HuH-7 (cell line): ENCODE measurements around the gene PRPF40A.
A peak's percentile ranks its signal among the peaks of the same experiment; 100 is the strongest.

Experiments
- DNase-seq: peaks from one replicate; pipeline ENCODE4 v3.0.0; 2011; ENCODE audit warnings: low spot score

The PRPF40A gene

DNA sequence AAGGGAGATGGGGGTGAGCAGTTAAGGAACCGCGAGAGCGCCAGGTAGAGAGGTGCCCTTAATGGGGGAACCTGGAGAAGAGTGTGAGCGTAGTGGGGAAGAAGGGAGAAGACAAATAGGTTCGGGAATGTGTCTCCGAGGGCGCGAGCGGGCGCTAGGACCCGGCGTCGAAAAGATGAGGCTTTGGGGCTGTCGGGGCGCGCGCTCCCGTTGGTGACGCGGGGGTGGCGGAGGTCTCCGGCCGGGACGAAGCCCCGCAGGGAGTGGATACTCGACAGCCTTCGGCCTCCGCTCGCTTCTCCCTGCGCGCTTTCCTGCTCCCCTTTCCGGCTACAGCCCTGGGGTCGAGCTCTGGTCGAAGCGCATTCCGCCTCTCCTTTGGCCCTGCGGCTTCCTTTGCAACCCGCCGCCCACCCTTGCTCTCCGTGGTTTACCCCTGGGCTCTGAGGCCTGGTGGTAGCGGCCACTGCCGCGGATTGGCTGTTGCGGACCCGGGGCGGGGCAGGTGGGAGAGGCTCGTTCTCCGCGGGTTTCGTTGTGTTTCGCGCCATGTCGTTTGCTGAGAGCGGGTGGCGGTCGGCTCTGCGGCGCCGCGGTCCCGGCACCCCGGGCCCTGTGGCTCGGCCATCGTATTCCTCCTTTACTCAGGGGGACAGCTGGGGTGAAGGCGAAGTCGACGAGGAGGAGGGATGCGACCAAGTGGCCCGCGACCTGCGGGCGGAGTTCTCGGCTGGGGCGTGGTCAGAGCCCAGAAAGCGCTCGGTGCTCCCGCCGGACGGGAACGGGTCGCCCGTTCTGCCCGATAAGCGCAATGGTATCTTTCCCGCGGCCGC, 1.0 kb upstream of the PRPF40A start, which contains the start of gene ARL6IP6:
TSS of gene ARL6IP6 (plus strand) at position 545 of the 833 bp plus-strand sequence. CDS start at position 550, 5 bp downstream.
- DNase-seq: peak; percentile 91

GRCh38 chr2:152716805-152717227, 445 bp downstream of the PRPF40A start:
- peak; percentile 3 for DNase-seq

DNA sequence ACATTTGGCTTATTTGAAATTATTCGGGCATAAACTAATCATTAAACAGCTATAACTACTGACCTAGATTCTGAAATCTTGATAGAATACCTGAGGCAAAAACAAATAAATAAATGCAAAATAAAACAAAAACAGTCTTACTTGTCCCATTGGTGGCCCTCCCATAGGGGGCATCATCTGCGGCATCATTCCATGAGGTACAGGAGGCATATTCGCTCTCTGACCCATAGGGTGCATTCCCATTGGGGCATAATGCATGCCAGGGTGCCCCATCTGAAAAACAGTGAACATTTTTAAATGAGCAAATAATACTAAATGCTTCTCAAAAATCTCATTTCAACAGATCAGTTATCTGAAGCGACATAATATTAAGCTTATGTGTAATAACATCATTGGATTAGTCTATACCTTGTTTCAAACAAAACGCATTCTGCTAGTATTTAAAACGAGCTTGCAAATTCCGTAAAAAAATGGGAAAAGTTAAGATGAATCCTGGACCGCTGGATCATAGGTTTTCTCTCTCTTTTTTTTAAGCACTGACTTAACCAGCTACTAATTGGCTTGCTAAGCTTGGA, 1.3 kb downstream of the PRPF40A start:
- DNase-seq: peak; percentile 33

DNA sequence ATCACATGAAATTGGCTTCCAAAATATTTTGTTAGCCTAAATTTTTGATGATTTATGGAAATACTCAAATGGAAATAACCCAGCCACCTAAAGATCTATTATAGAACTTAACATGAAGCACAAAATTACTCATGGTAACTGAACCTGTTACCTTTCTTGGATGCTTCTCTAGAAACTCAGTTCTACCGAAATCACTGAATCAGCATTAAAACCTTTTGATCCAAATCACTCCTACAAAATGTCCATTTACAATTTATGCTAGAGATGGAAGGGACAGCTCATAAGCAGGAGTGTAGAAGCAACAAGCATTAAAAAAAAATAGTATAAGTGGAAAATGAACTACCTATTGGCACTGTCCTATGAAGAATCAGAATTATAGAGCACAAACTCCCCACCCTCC, 2.1 kb downstream of the PRPF40A start:
- DNase-seq: no peak

DNA sequence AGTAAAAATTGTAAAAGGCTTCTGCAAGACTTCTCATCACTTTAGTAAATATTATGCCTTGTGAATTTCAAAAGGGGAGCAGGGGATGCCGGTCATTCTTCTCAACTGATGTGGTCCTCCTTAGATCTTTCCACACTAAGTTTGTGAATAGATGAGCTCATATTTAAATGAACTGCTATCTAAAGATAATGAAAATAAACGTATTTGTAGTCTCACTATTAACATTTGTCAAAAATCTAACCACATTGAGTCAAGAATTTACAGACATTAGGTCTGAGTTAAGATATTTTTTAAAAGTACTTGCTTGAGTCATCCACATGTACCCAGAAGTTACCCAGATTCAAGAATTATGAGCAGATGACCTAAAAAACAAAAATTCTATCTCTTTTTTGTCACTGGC, 6.5 kb downstream of the PRPF40A start:
- no peak for DNase-seq

- DNase-seq: no peak
These were observed 8.5 kb downstream of the PRPF40A start for GRCh38 chr2:152708742-152709141.

DNA sequence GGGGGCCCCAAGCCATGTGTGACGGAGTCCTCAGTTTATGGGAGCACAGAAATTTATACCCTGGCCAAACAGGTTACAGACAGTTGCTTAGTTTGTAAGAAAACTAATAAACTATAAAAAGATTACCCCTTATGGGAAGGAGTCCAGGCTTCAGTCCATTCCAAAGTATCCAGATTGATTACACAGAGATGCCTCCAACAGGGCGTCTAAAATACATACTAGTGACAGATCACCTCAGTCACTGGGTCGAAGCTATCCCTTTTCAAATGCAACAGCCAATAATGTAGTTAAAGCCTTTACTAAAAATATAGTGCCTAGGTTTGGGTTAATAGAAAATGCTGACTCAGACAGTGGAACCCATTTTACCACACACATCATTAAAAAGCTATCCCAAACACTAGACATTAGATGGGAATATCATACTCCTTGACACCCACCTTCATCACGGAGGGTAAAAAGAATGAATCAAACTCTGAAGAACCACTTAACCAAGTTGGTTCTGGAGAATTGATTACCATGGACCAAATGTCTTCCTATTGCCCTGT, 10.7 kb downstream of the PRPF40A start:
- DNase-seq: no peak

DNA sequence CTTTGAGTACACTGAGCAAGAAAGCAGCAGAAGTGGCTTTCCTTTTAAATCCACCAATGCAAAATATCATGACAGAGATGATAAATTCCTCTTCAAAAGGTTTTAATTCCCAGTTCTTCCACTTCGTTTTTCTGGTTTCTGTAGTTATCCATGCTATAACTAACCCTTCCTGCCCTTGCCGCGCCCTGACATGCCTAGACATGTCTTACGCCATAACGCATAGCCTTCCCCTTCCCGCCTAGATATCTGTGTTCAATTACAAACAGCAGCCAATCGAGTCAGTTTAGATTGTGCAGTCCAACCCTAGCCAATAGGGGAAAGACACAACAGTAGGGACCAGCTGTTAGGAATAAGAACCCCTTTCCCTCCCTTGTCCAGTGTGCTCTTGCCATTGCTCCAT, 16.1 kb downstream of the PRPF40A start:
- DNase-seq: no peak

- no peak for DNase-seq
These were observed 20.8 kb downstream of the PRPF40A start for GRCh38 chr2:152696476-152696875.

- DNase-seq: no peak
These were observed 21.5 kb downstream of the PRPF40A start for GRCh38 chr2:152695763-152696162.

GRCh38 chr2:152694161-152694661, 23.1 kb downstream of the PRPF40A start:
- no peak for DNase-seq

DNA sequence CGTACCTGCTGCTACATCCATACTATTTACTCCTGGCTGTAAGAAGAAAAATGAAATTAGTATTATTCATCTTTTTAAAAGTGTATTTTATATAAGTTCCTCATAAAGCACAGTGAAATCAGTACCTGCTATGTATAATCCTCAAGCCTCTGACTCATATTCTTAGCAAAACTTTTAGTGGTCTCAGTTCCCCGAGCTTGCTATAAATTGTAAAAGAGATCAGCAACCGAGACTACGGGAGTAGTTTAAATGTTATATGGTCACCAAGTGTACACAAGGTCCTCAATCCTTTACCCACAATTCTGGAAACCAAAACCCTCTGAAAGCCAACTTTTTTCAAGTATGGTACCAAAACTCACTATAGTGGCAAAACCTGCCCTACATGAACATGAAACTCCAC, 24.2 kb downstream of the PRPF40A start:
- no peak for DNase-seq

DNA sequence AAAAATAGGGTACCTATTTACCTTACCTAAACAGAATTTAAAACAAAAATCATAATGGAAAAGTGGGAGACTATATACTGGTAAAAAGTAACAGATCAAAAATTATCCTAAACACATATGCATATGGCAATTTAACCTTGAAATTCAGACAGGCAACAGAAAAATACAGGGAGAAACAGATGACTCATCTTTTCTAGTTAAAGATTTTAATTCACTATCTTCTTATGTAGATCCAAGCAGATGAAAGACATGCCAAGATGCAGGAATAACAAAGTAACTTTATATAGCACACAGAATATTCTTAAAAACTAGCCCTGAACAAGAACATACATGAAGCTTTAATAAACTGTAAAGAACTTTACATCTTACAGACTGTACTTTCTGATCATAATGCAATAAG, 30.9 kb downstream of the PRPF40A start:
- no peak for DNase-seq

DNA sequence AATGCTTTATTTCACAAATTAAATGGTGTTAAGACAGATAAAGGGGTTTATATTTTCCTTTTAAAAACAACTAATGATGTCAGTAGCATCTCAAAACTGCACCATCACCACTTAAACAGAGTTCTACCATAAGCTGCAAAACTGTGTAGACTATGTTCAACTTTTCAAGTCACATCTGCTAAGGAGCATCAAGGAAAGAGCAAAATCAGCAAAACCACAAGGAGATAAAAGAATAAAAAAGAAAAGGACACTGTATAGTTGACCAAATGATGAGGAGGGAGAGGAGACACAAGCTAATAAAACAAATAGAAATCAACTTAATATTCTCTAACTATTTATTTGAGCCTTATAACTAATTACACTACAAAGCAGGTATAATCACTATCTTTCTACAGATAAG, 33.9 kb downstream of the PRPF40A start:
- no peak for DNase-seq

DNA sequence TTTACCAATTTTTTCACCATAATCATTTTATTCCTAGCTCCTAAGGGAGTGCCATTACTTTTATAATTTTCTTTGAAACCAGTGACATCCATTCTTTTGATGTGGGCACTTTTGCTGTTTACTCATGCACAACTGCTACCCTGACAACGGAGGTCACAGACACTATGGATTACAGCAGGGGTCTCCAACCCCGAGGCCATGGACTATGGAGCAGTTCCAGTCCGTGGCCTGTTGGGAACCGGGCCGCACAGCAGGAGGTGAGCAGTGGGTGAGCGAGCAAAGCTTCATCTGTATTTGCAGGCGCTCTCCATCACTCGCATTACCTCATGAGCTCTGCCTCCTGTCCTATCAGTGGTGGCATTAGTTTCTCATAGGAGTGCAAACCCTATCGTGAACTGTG, 34.6 kb downstream of the PRPF40A start:
- no peak for DNase-seq

- no peak for DNase-seq
These were observed 38.5 kb downstream of the PRPF40A start for GRCh38 chr2:152678808-152679207.

- no peak for DNase-seq
These were observed 40.8 kb downstream of the PRPF40A start for GRCh38 chr2:152676461-152676860.

DNA sequence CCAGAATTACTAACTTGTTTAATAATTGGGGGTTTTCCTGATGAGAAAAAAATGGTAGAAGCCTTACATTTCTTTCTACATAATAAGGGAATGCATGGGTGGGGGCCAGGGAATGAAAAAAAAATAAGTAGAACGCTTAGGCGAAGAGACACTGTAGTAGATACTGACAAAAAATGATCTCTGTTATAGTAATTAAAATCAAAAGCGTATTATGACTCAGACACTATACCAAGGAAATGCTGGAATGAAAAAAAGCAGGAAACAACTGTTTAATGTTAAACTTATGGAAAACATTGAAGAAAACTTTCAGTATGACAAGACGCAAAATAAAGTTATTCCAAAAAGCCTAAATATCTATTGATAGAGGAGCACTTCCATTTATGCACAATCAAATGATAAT, 42.9 kb downstream of the PRPF40A start:
- no peak for DNase-seq

- no peak for DNase-seq
These were observed 52.5 kb downstream of the PRPF40A start for GRCh38 chr2:152664725-152665124.

- no peak for DNase-seq
These were observed 56.2 kb downstream of the PRPF40A start for GRCh38 chr2:152661076-152661475.

DNA sequence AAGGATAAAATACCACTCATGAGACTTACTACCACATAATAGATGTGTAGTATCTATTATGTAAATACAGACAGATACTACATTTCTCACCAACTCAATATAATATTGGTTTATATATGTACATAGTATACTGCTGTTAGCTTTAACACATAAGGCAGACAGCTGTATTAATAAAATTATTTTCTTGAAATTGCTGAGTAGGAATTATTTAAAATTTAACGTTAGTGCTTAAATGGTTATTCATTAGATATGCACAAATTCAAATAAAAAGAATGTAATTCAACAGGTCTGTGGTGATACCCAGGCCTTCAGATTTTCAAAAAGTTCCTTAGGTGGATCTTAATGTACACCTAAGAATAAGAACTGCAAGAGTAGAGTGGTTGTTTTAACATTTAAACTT, 59.0 kb downstream of the PRPF40A start:
- no peak for DNase-seq

- DNase-seq: no peak
These were observed 60.2 kb downstream of the PRPF40A start for GRCh38 chr2:152657043-152657442.

- no peak for DNase-seq
These were observed 61.4 kb downstream of the PRPF40A start for GRCh38 chr2:152655880-152656279.
